ENCODE measurements around the gene TMEM247.

- TF ChIP-seq CTCF (IDR thresholded peaks at IDR 0.05; ENCODE audit: borderline replicate concordance, extremely low read depth, low read length, poor library complexity, severe bottlenecking), result no peak
- no peak for TF ChIP-seq EZH2 (IDR thresholded peaks at IDR 0.05; ENCODE audit: borderline replicate concordance, low read depth, low read length, severe bottlenecking)
These were observed 7.1 kb downstream of the TMEM247 start for GRCh38 chr2:46486436-46486835.
